Suppressor macrophage treated with lipopolysaccharide for 1 hour (primary cell): ENCODE measurements around the gene USP12.
"Not testable (repeated sequence)": the region's sequence is repeated elsewhere in the genome, so short reads cannot be mapped to it uniquely, and the experiment has no call there.

Experiments
- DNase-seq, 3 donors: peaks; one replicate each; pipeline ENCODE4 v3.0.0-alpha.2; 2020 to 2022

The USP12 gene

DNA sequence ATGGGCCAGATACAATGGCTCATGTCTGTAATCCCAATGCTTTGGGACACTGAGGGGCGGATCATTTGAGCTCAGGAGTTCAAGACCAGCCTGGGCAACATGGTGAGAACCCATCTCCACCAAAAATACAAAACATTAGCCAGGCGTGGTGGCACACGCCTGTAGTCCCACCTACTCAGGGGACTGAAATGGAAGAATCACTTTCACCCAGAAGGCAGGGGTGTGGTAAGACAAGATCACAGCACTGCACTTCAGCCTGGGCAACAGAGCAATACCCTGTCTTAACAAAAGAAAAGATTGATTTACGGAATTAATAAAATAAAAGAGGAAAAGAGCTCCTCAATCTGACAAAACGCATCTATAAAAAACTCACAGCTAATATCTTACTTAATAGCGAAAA lies 22.7 kb downstream of the USP12 start:
- no peak for DNase-seq

DNA sequence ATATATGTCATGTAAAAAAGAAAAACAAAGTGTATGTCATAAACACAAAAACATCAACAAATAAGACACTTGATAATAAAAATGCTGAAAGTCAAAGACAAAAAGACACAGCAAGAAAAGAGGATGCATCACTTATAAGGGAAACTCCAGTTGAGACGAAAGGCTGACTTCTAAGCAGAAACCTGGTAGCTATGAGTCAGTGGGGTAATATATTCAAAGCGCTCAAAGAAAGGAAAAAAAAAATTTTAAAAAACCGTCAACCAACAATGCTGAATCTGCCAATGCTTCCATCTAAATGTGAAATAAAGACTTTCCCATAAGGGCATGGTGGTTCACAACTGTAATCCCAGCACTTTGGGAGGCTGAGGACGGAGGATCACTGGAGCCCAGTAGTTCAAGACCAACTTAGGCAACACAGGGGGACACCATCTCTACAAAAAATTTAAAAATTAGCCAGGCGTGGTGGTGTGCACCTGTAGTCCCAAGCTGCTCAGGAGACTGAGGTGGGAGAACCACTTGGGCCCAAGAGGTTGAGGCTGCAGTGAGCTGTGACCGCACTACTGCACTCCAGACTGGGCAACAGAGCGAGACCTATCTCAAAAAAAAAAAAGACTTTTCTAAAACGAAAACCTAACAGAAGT lies 24.0 kb downstream of the USP12 start:
- DNase-seq = peak; percentile 70 to 88 (median 84)

- DNase-seq = no peak
Measured at GRCh38 chr13:27141746-27142145, 29.9 kb downstream of the USP12 start.

DNA sequence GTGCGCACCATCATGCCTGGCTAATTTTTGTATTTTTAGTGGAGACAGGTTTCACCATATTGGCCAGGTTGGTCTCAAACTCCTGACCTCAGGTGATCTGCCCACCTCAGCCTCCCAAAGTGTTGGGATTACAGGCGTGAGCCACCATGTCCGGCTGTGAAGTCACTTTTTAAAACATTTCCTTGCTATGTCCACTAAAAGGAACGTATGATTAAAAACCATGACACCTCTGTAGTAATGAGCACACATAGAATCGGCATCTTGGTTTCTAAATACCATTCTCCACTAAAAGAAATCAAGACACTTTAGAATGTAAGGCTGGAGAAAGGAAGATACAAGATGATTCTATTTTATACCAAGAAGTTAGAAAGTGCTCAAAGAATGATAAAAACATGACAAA lies 30.5 kb downstream of the USP12 start:
- DNase-seq = not testable (repeated sequence)

DNA sequence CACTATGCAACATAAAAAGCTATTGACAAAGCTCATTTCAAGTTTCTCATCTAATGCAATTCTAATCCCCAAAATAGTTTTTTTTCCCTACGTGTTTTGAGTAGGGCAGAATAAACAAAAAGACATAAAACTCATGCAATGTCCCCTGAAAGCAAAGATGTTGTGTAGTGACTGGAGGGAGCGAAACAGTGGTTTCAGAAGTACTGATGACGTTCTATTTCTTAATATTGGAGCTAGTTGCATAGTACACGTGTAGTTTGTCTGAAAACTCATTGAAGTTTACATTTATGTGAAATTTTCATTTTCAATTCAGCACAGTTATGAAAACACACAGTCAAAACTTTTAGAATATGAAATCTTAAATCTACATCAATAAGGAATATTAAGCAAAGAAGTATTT lies 31.6 kb downstream of the USP12 start:
- DNase-seq = no peak

GRCh38 chr13:27139565-27139964 lies 32.0 kb downstream of the USP12 start:
- no peak for DNase-seq

- no peak for DNase-seq
Measured at GRCh38 chr13:27138457-27139093, 33.0 kb downstream of the USP12 start.

DNA sequence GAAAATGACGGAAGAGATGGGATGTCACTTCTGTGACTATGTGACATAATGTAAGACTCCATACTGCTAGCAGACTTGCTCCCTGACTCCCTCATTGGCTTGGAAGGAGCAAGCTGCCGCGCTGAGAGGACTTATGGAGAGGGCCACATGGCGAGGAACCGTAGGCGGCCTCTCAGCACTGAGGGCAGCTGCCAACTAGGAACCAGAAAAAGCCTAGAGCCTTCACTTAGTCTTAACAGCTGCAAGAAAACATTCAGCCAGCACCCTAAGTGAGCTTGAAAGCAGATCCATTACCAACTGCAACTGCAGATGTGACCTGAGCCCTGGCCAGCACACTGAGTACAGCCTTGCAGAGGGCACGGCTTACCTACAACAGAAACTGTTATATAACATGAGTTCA lies 33.9 kb downstream of the USP12 start:
- DNase-seq = no peak

GRCh38 chr13:27135023-27135422 lies 36.6 kb downstream of the USP12 start:
- no peak for DNase-seq

DNA sequence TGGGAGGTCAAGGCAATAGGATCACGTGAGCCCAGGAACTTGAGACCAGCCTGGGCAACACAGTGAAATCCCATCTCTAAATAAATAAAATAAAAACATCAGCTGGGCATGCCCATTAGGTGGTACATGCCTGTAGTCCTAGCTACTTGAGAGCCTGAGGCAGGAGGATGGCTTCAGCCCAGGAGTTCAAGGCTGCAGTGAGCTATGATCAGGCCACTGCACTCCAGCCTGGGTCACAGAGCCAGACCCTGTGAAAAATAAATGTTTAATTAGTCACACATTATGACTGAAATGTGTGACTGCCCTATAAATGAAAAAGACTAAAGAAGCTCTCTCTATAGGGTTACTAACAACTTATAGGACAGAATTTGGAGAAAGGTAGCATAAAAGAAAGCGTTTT lies 37.7 kb downstream of the USP12 start:
- no peak for DNase-seq

- DNase-seq = no peak
Measured at GRCh38 chr13:27132538-27132937, 39.1 kb downstream of the USP12 start.

GRCh38 chr13:27131906-27132305 lies 39.7 kb downstream of the USP12 start:
- no peak for DNase-seq

- DNase-seq = peak; percentile 72 to 89 (median 79)
Measured at GRCh38 chr13:27130979-27131623, 40.5 kb downstream of the USP12 start.

- DNase-seq = peak; percentile 80 to 96 (median 94)
Measured at GRCh38 chr13:27130223-27130978, 41.2 kb downstream of the USP12 start.

- DNase-seq = no peak
Measured at GRCh38 chr13:27128825-27129627, 42.6 kb downstream of the USP12 start.

DNA sequence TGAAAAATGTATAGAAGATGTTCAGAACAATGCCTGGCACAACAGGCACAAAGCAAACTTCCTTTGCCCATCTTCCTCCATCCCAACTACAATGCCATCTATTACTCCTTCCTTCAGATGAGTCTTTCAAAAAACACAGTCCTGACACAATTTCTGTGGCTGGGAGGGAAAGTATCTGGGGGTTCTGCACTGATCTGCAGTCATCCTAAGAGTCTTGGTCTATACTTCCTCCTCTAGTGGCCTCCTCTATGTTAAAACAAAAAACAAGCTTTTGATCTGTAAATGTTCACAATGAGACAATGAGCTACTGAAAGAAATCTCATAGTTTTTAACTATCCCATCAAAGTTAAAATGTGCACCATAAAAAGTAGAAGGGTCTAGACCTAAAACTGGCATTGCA lies 44.8 kb downstream of the USP12 start:
- peak; percentile 24 to 51 (median 40) for DNase-seq

- no peak for DNase-seq
Measured at GRCh38 chr13:27125357-27126282, 46.0 kb downstream of the USP12 start.

DNA sequence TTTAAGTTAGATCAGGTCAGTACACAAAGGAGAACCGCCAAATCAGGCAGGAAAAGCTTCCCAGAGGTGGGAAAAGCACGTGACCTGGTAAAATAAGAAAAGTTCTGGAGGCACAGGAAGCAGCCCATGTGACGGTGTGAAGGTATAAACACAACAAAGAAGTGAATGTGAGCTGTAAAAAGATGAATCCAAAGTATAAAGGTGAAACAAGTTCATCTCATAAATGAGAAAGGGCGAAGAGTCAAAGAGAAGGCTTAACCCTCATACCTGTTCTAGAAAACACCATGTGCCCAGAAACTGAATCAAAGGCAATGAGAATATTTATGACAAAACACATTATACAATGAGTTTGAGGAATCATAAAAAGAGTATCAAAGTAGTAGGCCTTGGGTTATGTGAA lies 47.0 kb downstream of the USP12 start:
- no peak for DNase-seq

GRCh38 chr13:27123445-27123844 lies 48.2 kb downstream of the USP12 start:
- not testable (repeated sequence) for DNase-seq

GRCh38 chr13:27122036-27122435 lies 49.6 kb downstream of the USP12 start:
- DNase-seq = no peak

DNA sequence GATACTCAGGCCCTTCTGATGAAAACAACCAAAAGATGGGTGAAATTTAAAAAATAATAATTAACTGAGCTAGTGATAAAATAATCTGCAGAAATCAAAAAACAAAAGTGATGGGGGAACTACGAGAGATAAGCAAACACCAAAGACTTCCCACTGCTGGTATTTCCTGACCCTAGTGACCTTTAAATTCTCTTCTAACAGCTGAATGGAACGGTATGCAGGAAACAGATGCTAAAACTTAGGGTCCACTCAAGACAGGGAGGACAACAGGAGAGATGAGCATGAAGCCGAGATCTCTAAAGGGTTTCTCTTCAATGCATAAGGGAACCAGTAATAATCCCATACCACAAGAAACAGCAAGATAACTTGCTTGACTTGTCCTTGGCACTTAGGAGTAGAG lies 50.8 kb downstream of the USP12 start:
- DNase-seq = no peak

DNA sequence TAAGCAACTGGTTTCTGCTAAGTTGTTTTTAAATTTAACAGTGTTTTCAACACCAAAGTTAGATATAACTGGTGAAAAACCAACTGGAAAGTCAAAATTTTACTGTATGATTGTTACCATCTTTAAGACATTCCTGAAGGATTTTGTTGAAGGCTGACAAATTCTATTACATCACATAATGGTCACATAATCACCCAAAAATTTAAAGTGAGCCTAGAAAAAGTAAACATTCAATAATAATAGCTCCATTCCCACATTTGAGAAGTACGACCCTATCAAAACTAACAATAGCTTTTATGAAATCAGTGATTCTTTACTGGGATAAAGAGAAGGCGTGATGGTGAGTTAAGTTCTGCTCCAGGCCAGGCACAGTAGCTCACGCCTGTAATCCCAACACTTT lies 51.6 kb downstream of the USP12 start:
- no peak for DNase-seq
